NCI-H748 treated with DMSO at 0.1 percent for 48 hours (cell line): ENCODE measurements around the gene NTM.

Source experiments
- DNase-seq: peaks from one replicate; lab custom pipeline; 2025; lab: John Stamatoyannopoulos, UW

The NTM gene

DNA sequence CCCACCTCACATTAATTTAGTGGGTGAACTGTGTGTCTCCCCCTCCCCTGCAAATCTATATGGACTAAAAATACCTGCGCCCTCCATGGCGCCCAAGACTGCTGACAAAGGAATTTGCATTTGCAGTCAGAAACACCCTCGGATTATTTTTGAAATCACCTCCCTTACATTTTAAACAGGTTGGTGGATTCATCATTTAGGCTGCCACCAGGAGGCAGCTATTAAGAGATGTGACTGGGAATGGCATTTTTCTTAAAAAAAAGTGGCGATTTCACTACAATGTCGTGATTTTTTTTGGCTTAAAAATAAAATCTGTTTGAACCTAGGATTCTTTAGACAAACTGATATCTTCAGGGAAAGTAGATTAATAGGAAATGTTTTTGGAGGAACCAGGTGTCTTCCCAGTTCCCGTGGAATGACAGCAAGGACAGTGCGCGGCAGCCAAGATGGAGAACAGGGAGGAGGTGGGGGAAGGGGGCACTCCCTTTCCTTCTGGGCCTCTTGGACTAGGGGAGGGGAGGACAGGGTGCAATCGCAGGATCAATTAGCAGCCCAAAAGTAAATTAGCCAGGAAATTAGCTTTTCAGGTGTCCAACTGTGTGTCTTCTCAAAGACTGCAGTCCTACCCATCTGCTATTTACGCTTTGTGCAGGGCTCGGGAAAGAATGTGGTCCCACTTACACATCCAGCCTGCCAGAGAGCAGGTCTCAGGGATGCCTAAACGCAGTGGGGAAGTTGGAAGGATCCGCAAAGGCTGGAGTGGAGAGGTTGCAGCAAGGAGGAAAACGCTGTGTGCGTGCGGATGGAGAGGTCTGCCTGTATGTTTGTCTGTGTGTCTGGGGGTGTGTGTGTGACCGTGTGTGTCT is 496.4 kb downstream of the NTM start:
- no peak for DNase-seq

GRCh38 chr11:131867457-131868257 is 497.2 kb downstream of the NTM start:
- peak; percentile 42 for DNase-seq

DNA sequence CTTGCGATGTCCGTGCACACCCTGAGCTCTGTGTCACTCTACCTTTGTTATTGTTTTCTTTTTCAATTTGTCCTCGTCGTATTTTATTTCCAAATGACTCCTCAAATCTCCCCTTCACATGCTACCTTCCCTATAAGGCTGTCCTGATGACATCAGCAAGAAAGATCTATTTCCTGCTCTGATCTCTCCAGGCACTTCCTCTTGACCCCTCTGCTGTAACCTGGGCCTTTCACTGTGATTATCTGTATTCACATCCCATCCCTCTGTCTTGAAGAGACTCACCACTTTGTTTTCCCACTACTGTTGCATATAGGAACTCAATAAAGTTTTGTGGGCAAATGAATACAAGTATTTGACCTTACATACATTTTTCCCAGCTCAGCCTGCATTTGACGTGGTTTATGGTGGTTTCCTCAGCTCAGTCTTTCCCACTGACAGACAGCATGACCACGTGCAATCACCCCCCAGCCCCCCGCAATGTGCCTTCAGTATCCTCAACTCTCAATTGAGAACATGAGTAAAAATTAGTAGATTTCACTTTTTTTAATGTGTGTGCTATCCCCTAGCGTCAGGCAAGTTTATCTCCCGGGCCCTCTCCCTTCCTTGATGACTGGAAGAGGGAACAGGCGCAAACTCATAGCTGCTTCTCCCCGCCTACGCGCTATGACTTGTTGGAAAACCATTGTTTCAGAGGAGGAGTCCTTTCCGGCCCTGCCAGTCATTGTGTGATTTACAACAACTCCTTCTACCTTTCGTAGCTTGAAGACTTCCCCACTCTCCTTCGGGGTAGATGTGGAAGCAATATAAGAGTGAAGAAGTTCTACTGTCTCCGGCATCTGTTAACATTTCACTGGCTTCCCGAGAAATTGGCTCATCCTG is 498.5 kb downstream of the NTM start:
- no peak for DNase-seq

GRCh38 chr11:131870305-131870704 is 499.9 kb downstream of the NTM start:
- no peak for DNase-seq

- DNase-seq: no peak
These were observed 500.6 kb downstream of the NTM start for GRCh38 chr11:131871006-131871405.

DNA sequence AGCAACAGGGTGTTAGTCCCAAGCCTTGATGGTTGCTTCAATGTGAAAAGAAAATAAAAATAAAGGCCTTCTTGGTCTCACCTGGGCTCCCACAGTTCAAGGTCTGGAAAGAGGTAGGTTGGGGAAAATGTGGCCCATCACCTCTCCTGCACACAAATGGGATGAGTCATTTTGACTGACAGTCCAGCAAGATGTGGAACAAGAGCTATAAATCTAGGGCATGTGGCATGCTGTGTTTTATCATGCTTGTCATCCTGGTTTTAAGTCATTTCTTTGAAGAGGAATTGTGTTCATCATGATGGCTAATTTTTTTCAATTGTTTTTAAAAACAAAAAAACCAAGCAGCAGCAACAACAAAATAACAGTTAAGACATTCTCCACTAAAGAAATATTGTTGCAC is 503.7 kb downstream of the NTM start:
- DNase-seq: no peak

DNA sequence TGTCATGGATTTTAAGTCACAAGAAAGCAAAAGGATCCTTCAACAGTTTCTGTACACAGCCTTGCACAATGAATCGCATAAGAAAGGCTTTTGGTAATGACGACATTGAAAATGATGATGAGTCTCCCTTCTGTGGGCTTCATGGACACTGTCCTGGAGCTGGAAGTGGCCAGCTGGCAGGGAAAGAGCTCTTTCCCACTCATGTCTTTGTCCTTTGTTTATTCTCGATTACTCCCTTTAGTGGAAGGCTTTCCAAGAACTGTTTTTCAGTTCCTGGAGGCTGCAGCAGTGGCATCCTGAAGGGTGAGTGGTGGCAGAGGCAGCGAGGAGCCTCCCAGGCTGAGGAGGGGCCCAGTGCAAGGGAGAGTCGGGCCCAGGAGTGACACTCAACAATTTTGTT is 505.2 kb downstream of the NTM start:
- DNase-seq: no peak

GRCh38 chr11:131877246-131877942 is 507.0 kb downstream of the NTM start:
- DNase-seq: no peak

GRCh38 chr11:131880316-131880715 is 509.9 kb downstream of the NTM start:
- no peak for DNase-seq

DNA sequence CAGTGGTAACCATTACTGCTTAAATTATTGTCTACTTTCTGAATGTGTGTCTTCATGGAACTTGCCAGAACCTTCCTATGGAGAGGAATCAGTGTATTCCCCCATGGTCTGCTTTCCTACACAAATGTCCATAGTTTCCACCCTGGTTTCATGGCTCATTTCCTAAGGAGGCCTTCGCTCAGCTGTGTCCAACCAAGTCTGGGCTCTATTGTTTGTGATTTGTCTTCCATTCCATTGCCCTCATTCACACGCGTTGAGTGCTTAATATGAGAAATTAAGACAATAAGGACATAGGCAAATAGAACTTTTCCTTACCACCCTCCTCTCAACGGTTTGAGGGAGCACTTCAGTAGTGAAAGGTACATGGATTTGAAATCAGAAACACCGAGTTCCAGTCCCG is 510.6 kb downstream of the NTM start:
- no peak for DNase-seq

- DNase-seq: no peak
These were observed 512.9 kb downstream of the NTM start for GRCh38 chr11:131883332-131883731.

DNA sequence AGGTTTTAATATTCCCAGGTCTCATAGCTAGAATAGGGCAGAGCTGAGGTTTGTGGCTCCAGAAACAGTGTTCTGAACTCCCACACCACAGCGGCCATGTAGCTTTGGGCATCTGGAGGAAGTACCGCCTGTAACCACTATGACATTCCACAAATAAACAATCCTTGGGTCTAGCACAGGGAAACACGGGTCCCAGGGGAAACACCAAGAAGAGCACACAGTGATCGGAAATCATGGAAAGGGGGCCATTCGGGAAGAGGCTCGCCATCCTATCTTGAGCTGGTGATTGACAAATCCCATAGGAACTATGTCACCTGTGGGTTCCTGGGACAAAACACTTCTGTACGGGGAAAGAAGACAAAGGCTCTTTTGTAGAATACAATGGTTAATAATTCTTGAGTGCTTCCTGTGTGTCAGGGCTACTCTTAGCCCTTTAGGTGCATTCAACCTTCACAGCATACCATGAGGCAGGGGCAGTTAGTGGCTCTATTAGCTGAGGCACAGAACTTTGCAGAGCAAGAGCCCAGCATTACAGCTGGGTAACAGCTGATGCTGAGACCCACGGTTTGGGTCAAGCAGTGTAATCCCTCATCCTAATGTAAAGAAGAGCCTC is 514.2 kb downstream of the NTM start:
- DNase-seq: no peak

GRCh38 chr11:131885431-131885830 is 515.0 kb downstream of the NTM start:
- DNase-seq: no peak

DNA sequence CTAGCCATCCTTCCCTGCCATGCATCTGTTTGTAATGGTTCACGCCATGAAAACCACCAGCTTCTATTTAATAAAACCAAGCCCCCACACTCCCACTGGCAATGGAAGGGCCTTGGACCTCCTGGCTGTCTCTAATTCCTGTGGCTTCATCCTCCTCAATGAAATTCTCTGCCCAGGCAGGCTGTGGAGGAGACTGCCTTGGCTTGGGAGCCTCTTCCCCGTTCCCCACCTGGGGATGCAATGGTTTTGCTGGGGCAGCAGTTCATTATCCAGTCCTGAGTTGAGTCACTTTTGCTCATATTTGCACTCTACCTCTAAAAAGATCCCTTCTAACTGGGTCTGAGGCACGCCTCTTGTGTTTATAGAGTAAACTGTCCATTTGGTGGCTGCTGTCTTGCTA is 515.8 kb downstream of the NTM start:
- no peak for DNase-seq

DNA sequence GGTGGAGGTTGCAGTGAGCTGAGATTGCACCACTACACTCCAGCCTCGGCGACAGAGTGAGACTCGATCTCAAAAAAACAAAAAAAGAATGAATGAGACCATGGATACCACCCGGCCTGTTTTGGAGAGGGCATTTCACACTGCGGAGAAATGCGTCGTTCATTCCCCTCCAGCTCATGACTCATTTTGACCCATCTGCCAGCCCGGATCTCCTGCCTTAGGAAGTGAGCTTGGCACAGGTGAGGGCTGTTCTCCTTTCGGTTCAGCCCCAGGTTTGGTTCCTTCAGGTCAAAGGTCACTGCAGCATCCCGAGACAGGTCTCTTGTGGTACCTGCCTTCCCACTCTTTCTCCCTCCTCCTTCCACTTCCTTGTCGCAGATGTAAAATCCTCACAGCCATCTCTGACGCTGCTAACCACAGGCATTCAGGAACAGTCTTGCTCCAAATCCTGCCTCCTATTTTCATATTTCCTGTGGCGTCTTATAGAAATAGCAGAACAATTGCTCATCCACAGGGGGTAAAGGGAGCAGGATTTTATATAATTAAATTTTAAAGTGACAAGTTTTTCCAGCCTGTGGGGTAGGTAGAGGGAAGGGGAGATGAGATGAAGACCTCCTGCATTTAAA is 517.9 kb downstream of the NTM start:
- no peak for DNase-seq

- DNase-seq: peak; percentile 85
These were observed 518.7 kb downstream of the NTM start for GRCh38 chr11:131889146-131889577.

DNA sequence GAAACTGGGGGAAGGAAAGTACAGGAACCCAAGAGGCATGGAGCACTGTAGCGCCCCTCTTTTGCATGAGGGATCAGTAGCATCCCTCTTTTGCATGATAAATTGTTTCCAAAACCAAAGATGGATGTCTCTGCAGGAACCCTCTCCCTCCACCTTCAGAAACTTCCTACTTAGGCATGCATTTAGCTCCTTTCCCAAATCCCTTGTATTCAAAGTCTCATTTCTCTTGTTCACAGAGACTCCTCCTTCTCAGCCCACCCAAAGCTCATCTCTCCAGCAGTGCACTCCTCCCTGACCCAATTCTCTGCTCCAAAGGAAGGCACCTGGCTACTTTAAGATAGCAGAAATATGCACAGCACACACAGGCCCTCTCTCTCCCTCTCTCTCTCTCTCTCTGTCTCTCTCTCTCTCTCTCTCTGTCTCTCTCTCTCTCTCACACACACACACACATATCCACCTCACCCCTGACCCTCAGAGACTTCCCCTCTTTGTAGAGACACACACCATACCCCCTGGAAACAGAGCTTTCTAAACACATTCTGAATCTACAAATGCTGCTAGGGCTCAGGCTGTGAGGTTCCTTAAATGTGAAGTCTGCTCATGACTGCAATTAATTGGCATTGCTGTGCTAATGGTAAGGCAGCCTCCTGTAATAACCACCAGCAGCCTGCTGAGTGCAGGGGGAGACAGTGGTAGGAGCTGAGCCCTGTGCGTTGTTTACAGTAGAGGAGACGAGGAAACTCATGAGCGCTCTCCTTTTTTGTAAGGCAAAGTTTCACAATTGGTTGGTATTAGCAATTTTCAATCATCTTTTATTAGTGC is 519.6 kb downstream of the NTM start:
- no peak for DNase-seq

DNA sequence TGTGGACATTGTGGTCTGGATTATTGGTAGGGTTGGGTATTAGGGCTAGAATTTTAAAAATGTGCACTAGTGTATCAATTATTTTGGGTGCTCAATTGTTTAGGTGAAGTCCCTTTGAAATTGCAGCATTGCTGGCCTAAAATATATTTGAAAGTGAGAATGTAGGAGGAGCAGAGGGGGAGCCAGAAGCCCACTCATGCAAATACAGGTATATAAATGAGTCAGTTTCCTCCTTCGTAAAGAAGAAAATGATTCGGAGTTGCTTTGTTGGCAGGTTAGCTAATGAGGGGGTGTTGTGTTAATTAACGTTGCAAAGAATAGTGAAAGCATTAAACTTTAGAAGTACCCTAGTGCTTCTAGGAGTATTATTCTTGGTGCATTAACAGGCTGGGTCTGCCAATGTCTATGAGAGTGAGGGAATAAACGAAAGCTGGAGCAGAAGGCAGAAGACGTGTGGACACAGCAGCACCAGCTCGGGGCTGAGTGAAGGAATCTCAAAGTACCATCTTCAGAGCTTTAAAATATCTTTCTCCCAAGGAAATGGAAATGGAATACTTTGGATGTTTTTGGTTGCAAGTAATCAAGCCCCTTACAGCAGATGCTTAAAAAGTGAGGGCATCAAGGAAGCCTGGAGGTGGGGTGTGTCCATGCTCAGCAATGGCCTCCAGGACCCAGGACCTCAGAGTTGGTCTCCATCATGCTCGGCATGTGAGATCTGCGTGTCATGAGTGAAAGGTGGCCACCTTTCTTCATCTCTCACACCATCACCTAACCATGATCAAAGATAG is 522.9 kb downstream of the NTM start:
- DNase-seq: no peak

GRCh38 chr11:131893988-131894387 is 523.6 kb downstream of the NTM start:
- no peak for DNase-seq
